Cardiac septum (tissue), 1 donor: ENCODE results near the gene TBPL2. TPM values are rescaled to one million over a fixed set of nuclear protein-coding genes. Genes with fewer than 3 reads are reported as not detected.
"Not testable (repeated sequence)": the region's sequence is repeated elsewhere in the genome, so short reads cannot be mapped to it uniquely, and the experiment has no call there.

Experiments used
- DNase-seq: peaks from one replicate; pipeline ENCODE4 v3.0.0-alpha.2; 2020; ENCODE audit warnings: low spot score
- intact Hi-C: fragments of 100-400 bp; cut with DNase I; formaldehyde crosslinking; loops from one replicate; pipeline ENCODE4 v1.14.0; 2022
- long read RNA-seq: library from polyadenylated mRNA; unstranded; transcript quantifications from one replicate; pipeline ENCODE4 v2.0.0, GENCODE V29; 2021
- total RNA-seq: library from RNA; stranded (reverse); fragmentation: NEBNext Ultra II Directional; extraction: Animal tissue kit (Norgen Biotek cat#: 25700); gene quantifications from one replicate; pipeline ENCODE4 v1.2.1, GENCODE V29; 2021
- donor health status: DM: no; HTN: no; CAD: no.

TBPL2 gene
- total RNA-seq, result not detected
- long read RNA-seq, partial matches to known transcripts, result 0 of 1 reads
- long read RNA-seq, other reads (novel, unspliced or antisense), result 1 of 1 reads

DNA sequence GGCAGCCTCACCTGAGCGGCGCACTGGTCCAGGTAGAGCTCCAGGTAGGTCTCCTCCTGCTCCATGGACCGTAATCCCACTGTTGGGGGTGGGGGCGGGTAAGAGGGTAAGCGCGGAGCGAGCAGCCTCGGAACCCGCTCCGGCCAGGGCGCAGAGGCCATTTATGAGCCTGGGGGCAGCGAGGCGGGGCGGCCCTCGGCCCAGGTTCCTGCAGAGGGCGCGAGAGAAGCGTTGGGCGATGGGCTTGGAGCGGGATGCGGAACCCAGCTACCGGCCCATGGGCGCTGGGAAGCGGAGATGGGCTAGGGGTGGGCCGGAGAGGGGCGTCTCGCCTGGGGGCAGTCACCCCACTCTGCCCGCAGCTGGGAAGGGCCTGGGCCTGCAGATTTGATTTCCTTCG, at the start of gene TBPL2:
TBPL2 (minus strand) TSS at position 232 of the 400 bp plus-strand sequence; CDS start at position 65, 167 bp downstream.
- intact Hi-C loops, result loop anchor here (10.0 kb wide), 1 partner anchor 224 kb away; no protein-coding TSS in a partner anchor
- no peak for DNase-seq

DNA sequence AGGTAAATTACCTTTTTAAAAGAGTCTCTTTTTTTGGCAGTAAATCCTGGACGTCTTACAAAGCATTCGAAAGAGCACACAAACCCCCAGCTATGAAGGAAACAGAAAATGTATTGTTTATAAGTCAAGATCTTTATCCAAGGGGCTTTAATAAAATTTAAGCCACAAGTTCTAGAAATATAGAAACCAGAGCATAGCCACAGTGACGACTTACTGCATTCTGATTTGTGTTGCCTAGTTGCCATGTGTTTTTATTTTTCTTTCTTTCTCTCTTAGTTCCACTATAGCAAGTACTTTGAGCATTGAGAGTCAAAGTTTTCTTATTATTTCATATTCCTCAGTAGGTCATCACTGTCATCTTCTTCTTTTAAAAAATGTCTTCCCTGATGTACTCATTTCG, 47.8 kb upstream of the TBPL2 start:
- no peak for DNase-seq
- intact Hi-C loops, result no loop called here

DNA sequence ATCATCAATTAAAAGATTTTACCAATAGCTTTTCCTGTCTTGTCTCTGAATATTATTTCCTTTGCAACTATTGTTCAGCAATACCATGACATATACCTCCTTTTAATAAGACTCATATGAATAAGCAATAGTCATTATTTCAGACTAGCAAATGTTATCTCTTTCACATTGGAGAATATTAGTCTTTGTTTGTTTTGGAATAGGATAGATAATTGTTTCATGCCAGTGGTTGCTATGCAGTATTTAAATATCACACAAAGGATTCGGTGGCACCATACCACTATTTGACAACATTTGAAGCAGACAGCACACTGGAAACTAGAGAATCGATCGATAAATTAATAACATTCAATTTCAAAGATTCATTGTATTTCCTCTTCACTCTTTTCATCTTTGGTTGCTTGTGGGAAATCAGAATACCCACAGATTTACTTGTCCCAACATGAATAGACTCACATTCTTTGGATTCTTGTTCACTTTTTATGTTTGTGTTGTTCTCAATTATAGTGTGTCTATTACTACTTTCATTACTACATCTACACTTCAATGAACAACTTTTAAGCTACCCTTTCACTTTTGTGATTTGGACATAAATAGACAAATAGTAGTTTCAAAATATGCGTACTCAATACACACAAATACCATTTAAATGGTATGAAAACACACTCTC, 42.7 kb upstream of the TBPL2 start:
- intact Hi-C loops, result no loop called here
- DNase-seq, result no peak

DNA sequence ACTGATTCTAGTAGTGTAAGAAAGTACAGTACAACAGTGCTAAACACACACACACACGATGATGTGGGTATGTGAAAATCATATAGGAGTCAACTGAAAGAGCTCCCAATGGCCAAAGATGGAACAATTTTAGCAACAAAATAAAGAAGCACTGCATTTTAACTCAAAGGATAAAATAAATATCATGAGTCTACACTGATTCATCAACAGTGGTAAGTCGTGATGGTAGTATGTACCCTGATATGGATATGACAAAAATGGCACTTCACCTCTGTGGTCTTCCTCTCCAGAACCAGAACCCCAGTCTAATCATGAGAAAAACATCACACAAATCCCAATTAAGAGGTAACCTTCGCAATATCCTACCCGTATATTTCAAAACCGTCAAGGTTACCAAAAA, 41.4 kb upstream of the TBPL2 start:
- DNase-seq, result no peak
- intact Hi-C loops, result no loop called here

DNA sequence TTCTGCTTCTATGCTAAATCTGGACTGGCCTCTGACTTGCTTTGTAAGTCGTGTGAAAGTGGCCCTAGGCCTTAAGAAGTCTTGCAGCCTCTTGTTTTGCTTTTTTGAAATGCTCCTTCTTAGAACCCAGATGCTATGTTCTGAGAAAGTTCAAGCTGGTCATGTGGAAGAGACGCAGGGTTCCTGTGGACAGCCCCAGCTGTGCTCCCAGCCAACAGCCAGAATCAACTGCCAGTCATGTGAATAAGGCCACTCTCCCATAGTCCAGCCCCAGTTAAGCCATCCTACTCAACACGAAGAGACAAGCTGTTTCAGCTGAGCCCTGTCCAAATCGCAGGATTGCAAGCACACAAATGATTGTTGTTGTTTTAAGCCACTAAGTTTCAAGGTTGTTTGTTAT, 37.3 kb upstream of the TBPL2 start:
- no peak for DNase-seq
- intact Hi-C loops, result no loop called here

DNA sequence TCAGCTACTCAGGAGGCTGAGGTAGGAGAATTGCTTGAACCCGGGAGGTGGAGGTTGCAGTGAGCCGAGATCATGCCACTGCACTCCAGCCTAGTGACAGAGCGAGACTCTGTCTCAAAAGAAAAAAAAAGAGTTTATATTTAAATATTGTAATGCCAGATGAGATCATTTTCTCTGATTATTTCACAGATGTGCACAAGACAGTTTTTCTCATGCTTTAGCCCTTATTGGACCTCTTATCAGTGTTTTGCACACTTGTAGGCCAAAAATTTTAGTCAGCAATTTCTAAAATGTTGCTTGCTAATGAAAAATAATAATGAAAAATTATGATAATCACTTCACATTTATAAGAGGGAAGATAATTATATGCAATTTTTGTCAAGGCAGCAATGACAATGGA, 36.0 kb upstream of the TBPL2 start:
- DNase-seq, intact Hi-C loops: not testable (repeated sequence)

DNA sequence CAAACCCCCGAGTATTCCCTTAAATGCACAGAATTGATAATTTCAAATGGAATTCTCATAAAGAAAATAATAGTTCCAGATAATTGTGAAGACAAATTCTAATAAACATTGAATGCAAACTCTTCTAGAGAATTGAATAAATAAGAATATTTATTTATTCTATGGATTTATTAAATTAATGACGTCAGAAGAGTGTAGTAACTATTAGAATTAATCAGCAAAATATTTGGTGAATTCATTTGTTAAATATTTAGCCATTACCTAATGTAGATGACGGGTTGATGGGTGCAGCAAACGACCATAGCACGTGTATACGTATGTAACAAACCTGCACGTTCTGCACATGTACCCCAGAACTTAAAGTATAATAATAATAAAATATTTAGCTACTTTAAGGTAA, 33.4 kb upstream of the TBPL2 start:
- DNase-seq, result no peak
- intact Hi-C loops, result no loop called here

DNA sequence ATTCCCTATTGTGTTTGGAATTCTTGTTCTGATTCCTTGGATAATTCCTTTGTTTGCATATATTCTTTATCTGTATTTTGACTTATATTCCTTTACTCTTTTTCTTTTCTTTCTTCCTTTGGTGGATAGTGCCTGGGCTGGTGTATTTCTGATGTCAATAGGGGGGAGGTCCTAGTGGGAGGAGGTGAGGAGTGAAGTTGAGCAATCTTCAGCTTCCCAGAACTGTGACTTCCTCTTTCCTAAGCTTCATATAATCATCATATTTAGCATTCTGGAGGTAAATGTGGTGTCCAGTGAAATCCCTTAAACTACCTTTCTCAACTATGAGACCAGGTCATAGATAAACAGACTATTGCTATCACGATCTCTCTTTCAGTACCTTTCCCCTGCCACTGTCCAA, 29.6 kb upstream of the TBPL2 start:
- intact Hi-C loops, result no loop called here
- no peak for DNase-seq

DNA sequence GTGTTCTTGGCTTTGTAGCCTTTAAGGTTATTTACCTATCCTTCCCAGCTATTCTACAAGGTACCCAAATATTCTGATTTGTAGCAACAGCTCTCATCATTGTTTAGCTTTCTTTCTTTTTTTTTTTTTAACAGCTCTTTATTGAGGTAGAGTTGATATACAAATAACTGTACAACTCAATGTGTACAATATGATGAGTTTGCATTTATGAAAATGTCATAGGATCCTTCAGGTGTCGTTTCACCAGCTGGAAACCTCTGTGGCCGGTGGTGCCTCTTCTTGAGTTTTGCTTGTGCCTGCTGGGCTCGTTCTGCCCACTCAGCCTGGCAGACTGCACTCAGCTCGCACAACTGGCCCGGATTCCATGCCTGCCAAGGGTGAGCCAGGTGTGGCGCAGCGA, 26.9 kb upstream of the TBPL2 start:
- no peak for DNase-seq
- intact Hi-C loops, result no loop called here

DNA sequence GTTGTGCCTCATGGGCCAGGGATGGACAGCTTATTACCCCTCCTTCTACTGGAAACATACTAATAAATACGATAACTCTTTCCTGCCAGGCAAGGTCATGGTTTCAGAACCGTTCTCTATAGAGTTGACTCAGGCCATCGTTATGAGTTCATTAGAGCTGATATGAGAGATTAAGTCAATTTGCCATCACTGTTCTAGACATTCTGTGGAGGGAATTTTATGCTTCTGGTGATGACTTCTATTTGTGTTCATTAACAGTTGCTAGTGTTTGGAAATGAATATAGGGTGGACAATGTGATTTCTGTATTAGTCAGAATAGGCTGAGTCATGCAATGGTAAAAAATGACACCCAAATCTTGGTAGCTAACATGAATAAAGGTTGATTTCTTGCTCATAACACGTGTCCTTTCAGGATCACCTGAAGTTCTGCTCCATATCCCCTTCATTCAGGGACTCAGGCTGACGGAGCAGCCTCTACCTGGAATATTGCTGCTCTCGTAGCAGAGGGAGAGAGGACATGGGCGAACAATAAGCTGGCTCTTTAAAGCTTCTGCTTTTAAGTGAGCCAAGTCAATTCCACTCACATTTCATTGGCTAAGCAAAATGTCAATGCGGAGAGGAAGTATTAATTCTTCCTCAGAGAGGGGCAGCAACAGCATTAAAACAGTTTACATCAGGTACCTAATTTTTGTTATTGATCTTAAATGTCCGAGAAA, 18.5 kb upstream of the TBPL2 start:
- intact Hi-C loops, result no loop called here
- DNase-seq, result no peak

DNA sequence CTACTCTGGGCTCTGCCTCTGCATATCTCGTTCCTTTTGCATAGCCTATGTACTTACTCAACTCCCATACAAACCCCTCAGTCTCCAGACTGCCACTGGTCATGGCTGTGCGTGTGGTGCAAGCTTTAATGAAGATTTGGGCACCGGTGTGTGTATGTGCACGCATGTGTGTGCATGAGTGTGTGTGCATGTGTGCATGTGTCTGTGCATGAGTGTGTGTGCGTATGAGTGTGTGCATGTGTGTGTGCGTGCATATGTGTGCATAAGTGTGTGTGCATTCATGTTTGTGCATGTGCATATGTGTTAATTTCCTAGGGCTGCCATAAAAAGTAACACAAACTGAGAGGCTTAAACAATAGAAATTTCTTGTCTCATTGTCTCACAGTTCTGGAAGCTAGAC, 17.1 kb upstream of the TBPL2 start:
- no peak for DNase-seq
- intact Hi-C loops, result no loop called here

DNA sequence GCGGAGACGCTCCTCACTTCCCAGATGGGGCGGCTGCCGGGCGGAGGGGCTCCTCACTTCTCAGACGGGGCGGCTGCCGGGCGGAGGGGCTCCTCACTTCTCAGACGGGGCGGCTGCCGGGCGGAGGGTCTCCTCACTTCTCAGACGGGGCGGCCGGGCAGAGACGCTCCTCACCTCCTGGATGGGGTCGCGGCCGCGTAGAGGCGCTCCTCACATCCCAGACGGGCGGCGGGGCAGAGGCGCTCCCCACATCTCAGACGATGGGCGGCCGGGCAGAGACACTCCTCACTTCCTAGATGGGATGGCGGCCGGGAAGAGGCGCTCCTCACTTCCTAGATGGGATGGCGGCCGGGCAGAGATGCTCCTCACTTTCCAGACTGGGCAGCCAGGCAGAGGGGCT, 16.0 kb upstream of the TBPL2 start:
- DNase-seq, intact Hi-C loops: not testable (repeated sequence)

DNA sequence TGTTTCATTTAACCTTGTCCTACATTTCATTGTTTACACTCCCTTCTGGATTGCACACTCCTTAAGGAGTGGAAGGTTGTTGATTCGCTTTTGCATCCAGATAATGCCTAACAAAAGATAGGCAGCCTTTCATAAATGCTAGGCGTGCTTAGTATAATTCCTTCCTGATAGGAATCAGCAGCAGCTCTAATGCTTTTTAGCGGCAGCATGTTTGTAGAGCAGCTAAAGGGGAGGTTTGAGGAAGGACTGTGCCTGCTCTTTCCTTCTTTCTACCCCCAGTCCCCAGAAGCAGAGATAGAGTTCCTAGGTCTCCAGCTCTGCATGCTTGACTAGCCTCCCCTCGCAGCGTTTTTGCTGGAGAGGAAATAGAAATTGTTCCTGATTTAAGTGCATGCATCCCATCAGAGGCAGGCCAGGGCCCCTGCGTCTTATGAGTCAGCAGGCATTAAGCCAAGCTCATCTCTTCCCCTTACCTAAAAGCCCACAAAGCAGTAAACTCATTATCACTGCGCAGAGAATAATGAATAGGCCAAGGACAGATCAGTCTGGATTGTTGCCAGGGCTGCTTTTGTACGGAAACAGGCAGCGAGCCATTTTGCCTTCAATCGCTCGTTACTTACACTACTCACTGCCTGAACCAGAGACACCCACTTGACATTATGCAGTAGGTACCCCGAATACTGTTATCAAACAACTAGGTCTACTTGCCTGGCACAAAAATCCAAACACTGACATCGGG, 14.0 kb upstream of the TBPL2 start:
- DNase-seq, result no peak
- intact Hi-C loops, result no loop called here

DNA sequence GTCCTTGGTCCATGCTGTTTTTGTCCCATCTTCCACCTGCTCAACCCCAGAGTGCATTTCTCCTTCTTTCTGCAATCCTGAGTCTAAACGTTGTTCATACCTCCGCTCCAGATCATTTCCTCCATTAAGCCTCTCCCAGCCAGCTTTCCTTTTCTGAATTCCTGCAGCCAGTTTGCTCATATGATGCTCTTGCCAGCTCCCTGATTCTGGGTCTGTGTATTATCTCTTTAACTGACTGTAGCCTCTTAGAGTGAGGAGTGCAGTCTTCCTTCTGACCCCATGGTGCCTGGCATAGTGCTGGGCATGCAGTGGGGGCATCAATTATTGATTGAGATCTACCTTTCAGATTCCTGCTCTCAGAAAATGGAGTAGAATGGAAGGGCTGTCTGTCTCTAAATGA, 11.5 kb upstream of the TBPL2 start:
- intact Hi-C loops, result no loop called here
- no peak for DNase-seq

DNA sequence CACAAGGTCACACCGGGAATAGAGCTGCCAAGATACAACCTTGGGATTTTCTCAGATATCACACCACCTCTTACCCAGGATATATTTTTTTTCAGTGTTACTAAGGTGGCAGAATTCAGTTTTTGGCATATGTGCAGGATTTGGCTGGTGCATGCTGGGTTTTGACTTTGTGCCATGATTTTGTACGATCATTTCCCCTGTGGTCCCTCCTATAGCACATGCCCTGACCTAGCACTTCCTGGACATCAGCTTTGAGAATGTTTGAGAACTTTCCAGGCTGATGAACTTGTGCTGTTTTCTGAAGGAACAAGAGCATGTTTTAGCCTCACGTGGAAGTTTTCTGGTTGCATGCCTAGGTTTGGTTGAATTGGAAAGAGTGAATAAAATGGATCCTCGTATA, 11.0 kb upstream of the TBPL2 start:
- no peak for DNase-seq
- intact Hi-C loops, result no loop called here

DNA sequence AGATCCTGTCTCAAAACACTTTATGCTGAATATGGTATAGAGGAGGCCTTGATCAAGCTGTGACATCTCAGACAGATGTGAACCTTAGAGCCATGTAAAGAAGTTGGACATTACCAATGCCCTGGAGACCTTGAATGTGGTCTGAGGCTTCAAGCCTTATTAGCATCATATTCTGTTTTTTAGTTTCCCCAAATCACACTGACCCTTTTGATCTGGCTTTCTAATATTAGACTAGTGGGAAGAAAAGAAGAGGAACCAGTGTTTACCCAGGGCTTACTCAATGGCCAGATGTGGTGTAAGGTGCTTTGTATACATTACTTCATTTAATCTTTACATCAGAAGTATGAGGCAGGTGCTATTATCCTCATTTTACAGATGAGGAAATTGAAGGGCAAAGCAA, 10.6 kb upstream of the TBPL2 start:
- intact Hi-C loops, result no loop called here
- no peak for DNase-seq

DNA sequence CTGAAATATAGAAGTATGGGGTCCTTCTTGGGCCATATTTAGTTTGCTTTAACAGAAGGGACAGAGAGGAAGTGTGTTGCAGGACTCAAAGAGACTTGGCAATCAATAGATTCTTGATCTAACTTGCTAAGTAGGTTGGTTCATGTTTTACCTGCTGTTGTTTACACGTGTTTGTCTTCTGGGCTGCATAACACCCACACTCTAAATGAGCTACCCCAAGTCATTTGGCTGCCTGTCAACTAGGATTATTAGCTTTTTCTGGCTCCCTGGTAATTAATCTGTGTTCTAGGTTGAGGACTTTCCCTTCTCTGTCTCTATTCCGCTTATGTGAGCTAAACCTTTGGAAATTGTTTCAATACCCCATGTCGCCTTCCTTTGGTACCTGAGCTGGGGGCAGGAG, 10.1 kb upstream of the TBPL2 start:
- intact Hi-C loops, result no loop called here
- no peak for DNase-seq

DNA sequence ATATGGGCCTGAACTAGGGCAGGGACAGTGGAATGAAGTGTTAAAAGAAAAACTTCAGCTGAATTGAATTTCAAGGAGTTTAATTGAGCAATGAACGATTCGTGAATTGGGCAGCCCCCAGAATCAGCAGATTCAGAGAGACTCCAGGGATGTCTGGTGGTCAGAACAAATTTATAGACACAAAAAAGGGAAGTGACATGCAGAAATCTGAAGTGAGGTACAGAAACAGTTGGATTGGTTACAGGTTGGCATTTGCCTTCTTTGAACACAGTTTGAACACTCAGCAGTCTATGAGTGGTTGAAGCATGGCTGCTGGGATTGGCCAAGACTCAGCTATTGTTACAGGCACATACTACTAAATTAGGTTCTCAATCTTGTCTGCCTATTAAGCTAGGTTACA, 9.7 kb upstream of the TBPL2 start:
- intact Hi-C loops, result no loop called here
- no peak for DNase-seq

DNA sequence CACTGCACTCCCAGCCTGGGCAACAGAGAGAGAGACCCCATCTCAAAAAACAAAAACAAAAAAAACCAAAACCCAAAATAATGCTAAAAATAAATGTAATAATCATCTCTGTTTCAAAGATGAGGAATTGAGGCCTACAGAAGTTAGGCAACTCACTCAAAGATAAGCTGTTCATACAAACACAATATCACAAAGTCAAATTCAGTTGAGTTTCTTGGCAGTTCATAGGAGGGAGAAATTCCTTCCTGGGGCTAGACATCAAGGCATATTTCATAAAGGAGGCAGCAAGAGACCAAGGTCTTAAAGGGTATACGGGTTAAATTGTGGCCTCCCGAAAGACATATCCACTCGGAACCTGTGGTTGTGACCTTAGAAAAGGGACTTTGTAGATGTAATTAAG, 8.7 kb upstream of the TBPL2 start:
- no peak for DNase-seq
- intact Hi-C loops, result loop anchor here (5.0 to 10.0 kb wide), 2 partner anchors 123 to 216 kb away; no protein-coding TSS in a partner anchor

DNA sequence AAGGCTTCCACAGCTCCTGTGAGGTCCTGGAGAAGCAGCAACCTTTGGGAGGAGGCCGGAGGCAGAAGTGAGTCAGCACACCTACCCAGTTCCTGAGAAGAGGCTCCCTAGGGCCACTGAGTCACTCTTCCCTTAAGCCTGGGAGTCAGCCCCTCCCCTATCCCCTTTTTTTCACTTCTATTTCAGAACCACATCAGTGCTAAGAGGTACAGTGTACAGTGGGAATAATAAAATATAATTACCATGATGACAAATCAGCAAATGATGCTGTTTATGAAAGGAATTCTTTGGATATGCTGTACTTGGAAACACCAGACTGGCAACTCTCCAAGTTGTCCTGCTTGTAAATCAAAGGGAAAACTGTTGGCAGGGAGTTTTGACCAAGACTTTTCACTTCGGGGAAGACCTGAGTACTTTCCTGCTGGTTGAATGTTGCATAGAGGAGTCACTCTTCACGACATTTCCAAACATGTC, 7.8 kb upstream of the TBPL2 start:
- intact Hi-C loops, result loop anchor here (5.0 to 10.0 kb wide), 2 partner anchors 124 to 217 kb away; no protein-coding TSS in a partner anchor

More for the DNA sequence above, 7.8 kb upstream of the TBPL2 start:
- no peak for DNase-seq
